HepG2 (cell line): ENCODE measurements around the gene TRIM27. TPM values are rescaled to one million over a fixed set of nuclear protein-coding genes. Genes with fewer than 3 reads are reported as not detected.

Experiments
- ASH2L ChIP-seq: fragments of 300-600, 200-600 bp; sonication (generic); IDR thresholded peaks from 2 replicates; pipeline ENCODE4 v1.7.0; 2017; ENCODE audit warnings: low read depth, mild to moderate bottlenecking, moderate library complexity, mixed read lengths, low read length; ENCODE audit not compliant: insufficient read length
- ATM ChIP-seq: fragments of 450-650 bp; IDR thresholded peaks from 2 replicates; pipeline ENCODE4 v1.7.1; 2017; ENCODE audit warnings: mild to moderate bottlenecking, borderline replicate concordance
- DPF2 ChIP-seq: sonication (generic); formaldehyde crosslinking; IDR thresholded peaks from 2 replicates; pipeline ENCODE4 v1.4.0; 2020; ENCODE audit warnings: mild to moderate bottlenecking, low read depth, missing genetic modification reagents, borderline replicate concordance
- EHMT2 ChIP-seq: fragments of 200-600 bp; sonication (generic); IDR thresholded peaks from 2 replicates; pipeline ENCODE4 v1.7.0; 2017; ENCODE audit warnings: antibody characterized with exemption, low read depth, low read length, borderline replicate concordance
- HDAC2 ChIP-seq: sonication (generic); formaldehyde crosslinking; IDR thresholded peaks from 2 replicates; pipeline ENCODE4 v1.4.0; 2020; ENCODE audit warnings: missing genetic modification reagents
- NCOA1 ChIP-seq: sonication (generic); formaldehyde crosslinking; IDR thresholded peaks from 2 replicates; pipeline ENCODE4 v1.9.0; 2021; ENCODE audit warnings: missing genetic modification reagents
- NFYB ChIP-seq: sonication (generic); formaldehyde crosslinking; IDR thresholded peaks from 2 replicates; pipeline ENCODE4 v1.4.0; 2020; ENCODE audit warnings: missing genetic modification reagents
- NONO ChIP-seq, 2 experiments: fragments of 450-650 bp in 1 of 2; sonication (generic) in 1 of 2; formaldehyde crosslinking in 1 of 2; IDR thresholded peaks in 1 of 2; conservative IDR thresholded peaks in 1 of 2; 2 replicates each; pipeline versions ENCODE4 v1.6.1 to v1.8.0; 2017 to 2022; ENCODE audit warnings: mild to moderate bottlenecking in 1 of 2, missing genetic modification reagents in 1 of 2, moderate library complexity in 1 of 2
- PPARG ChIP-seq: conservative IDR thresholded peaks from 2 replicates; pipeline ENCODE4 v1.6.1; 2016; ENCODE audit warnings: missing biosample characterization, missing genetic modification reagents
- RXRB ChIP-seq: IDR thresholded peaks from 2 replicates; pipeline ENCODE4 v1.6.1; 2016; ENCODE audit warnings: borderline replicate concordance, missing genetic modification reagents, missing compliant biosample characterization
- ZMYM3 ChIP-seq: sonication (generic); formaldehyde crosslinking; IDR thresholded peaks from 2 replicates; pipeline ENCODE4 v1.5.1; 2020; ENCODE audit warnings: mild to moderate bottlenecking, missing genetic modification reagents
- ZNF205 ChIP-seq: IDR thresholded peaks from 2 replicates; pipeline ENCODE4 v1.6.1; 2018; ENCODE audit warnings: missing biosample characterization, missing genetic modification reagents
- polyA plus RNA-seq, 8 experiments: library from polyadenylated mRNA; depleted of rRNA in 3 of 8; stranded (reverse) in 7 of 8; unstranded in 1 of 8; fragments of >200 nt; fragmentation: Illumina TruSeq in 4 of 8; extraction: Trizol in 4 of 8; gene quantifications; 2 replicates each; pipeline versions ENCODE4 v1.2.1 to v1.2.3, GENCODE V29; 2011 to 2016; ENCODE audit warnings: low read depth in 4 of 8, missing spikeins in 1 of 8, mixed read lengths in 1 of 8; ENCODE audit not compliant: insufficient read depth in 1 of 8
- total RNA-seq, 5 experiments: library from RNA; depleted of rRNA; stranded (reverse); fragments of >200 nt; fragmentation: Illumina TruSeq; extraction: Trizol; gene quantifications; 2 replicates each; pipeline ENCODE4 v1.2.3, GENCODE V29; 2016; ENCODE audit warnings: low read depth in 1 of 5
- TF ChIP-seq, protein P1 (sequence below): sonication (generic); formaldehyde crosslinking; conservative IDR thresholded peaks from 2 replicates; pipeline ENCODE4 v1.4.0; 2020; ENCODE audit warnings: missing genetic modification reagents
- TF ChIP-seq, protein P2 (sequence below): sonication (generic); formaldehyde crosslinking; IDR thresholded peaks from 2 replicates; pipeline ENCODE4 v1.5.1; 2020; ENCODE audit warnings: mild to moderate bottlenecking, missing genetic modification reagents, borderline replicate concordance
- TF ChIP-seq, protein P3 (sequence below): IDR thresholded peaks from 2 replicates; pipeline ENCODE4 v1.6.1; 2012; ENCODE audit warnings: inconsistent platforms
- TF ChIP-seq, protein P4 (sequence below): conservative IDR thresholded peaks from 2 replicates; pipeline ENCODE4 v1.6.1; 2018; ENCODE audit warnings: missing genetic modification reagents

TRIM27 gene
- total and polyA plus RNA-seq, 2 of the 13 experiments (the other 11 are each of a cell fraction or from before 2014, with no cell fraction given), result 88.6 to 112 TPM

DNA sequence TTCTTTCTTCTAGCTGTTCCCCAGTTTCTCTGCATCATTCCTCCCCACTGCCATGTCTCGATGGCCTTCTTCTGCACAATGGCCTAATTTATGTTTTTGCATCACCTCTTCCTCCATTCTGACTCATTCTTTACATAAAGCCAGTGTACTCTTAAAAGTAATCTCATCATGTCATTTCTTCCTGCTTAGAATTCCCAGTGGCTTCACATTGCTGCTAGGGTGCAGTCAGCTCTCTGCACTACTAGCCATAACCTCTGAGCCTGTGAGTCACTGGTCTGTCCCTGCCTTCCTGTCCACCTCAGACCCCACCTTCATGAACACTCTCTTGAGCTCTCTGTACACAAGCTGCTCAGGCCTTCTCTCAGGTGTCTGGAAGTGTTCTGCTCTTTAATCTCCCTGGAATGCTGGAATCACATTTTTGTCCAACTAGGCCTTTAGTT lies 24.1 kb upstream of the TRIM27 start (continued):
- TF ChIP-seq, protein P1, sequence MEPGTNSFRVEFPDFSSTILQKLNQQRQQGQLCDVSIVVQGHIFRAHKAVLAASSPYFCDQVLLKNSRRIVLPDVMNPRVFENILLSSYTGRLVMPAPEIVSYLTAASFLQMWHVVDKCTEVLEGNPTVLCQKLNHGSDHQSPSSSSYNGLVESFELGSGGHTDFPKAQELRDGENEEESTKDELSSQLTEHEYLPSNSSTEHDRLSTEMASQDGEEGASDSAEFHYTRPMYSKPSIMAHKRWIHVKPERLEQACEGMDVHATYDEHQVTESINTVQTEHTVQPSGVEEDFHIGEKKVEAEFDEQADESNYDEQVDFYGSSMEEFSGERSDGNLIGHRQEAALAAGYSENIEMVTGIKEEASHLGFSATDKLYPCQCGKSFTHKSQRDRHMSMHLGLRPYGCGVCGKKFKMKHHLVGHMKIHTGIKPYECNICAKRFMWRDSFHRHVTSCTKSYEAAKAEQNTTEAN (CRISPR knock-in tag), result 0 out of 2 replicates have a peak, but pooled peaks have one; percentile 51
- TF ChIP-seq, protein P2, sequence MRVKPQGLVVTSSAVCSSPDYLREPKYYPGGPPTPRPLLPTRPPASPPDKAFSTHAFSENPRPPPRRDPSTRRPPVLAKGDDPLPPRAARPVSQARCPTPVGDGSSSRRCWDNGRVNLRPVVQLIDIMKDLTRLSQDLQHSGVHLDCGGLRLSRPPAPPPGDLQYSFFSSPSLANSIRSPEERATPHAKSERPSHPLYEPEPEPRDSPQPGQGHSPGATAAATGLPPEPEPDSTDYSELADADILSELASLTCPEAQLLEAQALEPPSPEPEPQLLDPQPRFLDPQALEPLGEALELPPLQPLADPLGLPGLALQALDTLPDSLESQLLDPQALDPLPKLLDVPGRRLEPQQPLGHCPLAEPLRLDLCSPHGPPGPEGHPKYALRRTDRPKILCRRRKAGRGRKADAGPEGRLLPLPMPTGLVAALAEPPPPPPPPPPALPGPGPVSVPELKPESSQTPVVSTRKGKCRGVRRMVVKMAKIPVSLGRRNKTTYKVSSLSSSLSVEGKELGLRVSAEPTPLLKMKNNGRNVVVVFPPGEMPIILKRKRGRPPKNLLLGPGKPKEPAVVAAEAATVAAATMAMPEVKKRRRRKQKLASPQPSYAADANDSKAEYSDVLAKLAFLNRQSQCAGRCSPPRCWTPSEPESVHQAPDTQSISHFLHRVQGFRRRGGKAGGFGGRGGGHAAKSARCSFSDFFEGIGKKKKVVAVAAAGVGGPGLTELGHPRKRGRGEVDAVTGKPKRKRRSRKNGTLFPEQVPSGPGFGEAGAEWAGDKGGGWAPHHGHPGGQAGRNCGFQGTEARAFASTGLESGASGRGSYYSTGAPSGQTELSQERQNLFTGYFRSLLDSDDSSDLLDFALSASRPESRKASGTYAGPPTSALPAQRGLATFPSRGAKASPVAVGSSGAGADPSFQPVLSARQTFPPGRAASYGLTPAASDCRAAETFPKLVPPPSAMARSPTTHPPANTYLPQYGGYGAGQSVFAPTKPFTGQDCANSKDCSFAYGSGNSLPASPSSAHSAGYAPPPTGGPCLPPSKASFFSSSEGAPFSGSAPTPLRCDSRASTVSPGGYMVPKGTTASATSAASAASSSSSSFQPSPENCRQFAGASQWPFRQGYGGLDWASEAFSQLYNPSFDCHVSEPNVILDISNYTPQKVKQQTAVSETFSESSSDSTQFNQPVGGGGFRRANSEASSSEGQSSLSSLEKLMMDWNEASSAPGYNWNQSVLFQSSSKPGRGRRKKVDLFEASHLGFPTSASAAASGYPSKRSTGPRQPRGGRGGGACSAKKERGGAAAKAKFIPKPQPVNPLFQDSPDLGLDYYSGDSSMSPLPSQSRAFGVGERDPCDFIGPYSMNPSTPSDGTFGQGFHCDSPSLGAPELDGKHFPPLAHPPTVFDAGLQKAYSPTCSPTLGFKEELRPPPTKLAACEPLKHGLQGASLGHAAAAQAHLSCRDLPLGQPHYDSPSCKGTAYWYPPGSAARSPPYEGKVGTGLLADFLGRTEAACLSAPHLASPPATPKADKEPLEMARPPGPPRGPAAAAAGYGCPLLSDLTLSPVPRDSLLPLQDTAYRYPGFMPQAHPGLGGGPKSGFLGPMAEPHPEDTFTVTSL (CRISPR knock-in tag), result peak; percentile 22; the same call in 1 of the 2 replicates
- TF ChIP-seq ASH2L, result peak; percentile 54
- TF ChIP-seq NONO (IDR thresholded peaks at IDR 0.05), result no peak
- TF ChIP-seq NONO (CRISPR knock-in tag; conservative IDR thresholded peaks at IDR 0.05), result no peak
- TF ChIP-seq NFYB, result no peak
- TF ChIP-seq ZNF205, result 0 out of 2 replicates have a peak, but pooled peaks have one; percentile 16
- TF ChIP-seq DPF2 (CRISPR knock-in tag), result peak; percentile 57; the same call in 1 of the 2 replicates
- TF ChIP-seq, protein P3, sequence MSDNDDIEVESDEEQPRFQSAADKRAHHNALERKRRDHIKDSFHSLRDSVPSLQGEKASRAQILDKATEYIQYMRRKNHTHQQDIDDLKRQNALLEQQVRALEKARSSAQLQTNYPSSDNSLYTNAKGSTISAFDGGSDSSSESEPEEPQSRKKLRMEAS, result no peak; the same call in 1 of the 2 replicates
- TF ChIP-seq EHMT2, result no peak
- TF ChIP-seq ZMYM3 (CRISPR knock-in tag), result no peak
- TF ChIP-seq, protein P4, sequence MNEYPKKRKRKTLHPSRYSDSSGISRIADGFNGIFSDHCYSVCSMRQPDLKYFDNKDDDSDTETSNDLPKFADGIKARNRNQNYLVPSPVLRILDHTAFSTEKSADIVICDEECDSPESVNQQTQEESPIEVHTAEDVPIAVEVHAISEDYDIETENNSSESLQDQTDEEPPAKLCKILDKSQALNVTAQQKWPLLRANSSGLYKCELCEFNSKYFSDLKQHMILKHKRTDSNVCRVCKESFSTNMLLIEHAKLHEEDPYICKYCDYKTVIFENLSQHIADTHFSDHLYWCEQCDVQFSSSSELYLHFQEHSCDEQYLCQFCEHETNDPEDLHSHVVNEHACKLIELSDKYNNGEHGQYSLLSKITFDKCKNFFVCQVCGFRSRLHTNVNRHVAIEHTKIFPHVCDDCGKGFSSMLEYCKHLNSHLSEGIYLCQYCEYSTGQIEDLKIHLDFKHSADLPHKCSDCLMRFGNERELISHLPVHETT, result no peak
- peak; percentile 63; the same call in 1 of the 2 replicates for TF ChIP-seq RXRB (CRISPR knock-in tag)
- TF ChIP-seq PPARG (CRISPR knock-in tag), result peak; percentile 60
- TF ChIP-seq ATM, result no peak
- no peak for TF ChIP-seq HDAC2 (CRISPR knock-in tag)
- TF ChIP-seq NCOA1, result no peak
